ENCODE results near the gene LGR5. TPM values are rescaled to one million over a fixed set of nuclear protein-coding genes. Genes with fewer than 3 reads are reported as not detected.

Gene LGR5
- total and polyA plus RNA-seq, 2 of the 13 experiments (the other 11 are each of a cell fraction or from before 2014, with no cell fraction given) = 37.0 to 121 TPM

GRCh38 chr12:71551529-71551928, 111.9 kb downstream of the LGR5 start (continued):
- TF ChIP-seq, protein P1, sequence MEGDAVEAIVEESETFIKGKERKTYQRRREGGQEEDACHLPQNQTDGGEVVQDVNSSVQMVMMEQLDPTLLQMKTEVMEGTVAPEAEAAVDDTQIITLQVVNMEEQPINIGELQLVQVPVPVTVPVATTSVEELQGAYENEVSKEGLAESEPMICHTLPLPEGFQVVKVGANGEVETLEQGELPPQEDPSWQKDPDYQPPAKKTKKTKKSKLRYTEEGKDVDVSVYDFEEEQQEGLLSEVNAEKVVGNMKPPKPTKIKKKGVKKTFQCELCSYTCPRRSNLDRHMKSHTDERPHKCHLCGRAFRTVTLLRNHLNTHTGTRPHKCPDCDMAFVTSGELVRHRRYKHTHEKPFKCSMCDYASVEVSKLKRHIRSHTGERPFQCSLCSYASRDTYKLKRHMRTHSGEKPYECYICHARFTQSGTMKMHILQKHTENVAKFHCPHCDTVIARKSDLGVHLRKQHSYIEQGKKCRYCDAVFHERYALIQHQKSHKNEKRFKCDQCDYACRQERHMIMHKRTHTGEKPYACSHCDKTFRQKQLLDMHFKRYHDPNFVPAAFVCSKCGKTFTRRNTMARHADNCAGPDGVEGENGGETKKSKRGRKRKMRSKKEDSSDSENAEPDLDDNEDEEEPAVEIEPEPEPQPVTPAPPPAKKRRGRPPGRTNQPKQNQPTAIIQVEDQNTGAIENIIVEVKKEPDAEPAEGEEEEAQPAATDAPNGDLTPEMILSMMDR (CRISPR knock-in tag; IDR thresholded peaks at IDR 0.05) = peak; percentile 34
- TF ChIP-seq, protein P2, sequence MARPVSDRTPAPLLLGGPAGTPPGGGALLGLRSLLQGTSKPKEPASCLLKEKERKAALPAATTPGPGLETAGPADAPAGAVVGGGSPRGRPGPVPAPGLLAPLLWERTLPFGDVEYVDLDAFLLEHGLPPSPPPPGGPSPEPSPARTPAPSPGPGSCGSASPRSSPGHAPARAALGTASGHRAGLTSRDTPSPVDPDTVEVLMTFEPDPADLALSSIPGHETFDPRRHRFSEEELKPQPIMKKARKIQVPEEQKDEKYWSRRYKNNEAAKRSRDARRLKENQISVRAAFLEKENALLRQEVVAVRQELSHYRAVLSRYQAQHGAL (CRISPR knock-in tag; IDR thresholded peaks at IDR 0.05; ENCODE audit: not compliant biosample characterization) = no peak
- TF ChIP-seq STAG1 (CRISPR knock-in tag; IDR thresholded peaks at IDR 0.05) (peak; percentile 60), HOXA9 (CRISPR knock-in tag; IDR thresholded peaks at IDR 0.05; ENCODE audit: borderline replicate concordance) (no peak)
- TF ChIP-seq, protein P3, sequence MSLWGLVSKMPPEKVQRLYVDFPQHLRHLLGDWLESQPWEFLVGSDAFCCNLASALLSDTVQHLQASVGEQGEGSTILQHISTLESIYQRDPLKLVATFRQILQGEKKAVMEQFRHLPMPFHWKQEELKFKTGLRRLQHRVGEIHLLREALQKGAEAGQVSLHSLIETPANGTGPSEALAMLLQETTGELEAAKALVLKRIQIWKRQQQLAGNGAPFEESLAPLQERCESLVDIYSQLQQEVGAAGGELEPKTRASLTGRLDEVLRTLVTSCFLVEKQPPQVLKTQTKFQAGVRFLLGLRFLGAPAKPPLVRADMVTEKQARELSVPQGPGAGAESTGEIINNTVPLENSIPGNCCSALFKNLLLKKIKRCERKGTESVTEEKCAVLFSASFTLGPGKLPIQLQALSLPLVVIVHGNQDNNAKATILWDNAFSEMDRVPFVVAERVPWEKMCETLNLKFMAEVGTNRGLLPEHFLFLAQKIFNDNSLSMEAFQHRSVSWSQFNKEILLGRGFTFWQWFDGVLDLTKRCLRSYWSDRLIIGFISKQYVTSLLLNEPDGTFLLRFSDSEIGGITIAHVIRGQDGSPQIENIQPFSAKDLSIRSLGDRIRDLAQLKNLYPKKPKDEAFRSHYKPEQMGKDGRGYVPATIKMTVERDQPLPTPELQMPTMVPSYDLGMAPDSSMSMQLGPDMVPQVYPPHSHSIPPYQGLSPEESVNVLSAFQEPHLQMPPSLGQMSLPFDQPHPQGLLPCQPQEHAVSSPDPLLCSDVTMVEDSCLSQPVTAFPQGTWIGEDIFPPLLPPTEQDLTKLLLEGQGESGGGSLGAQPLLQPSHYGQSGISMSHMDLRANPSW (CRISPR knock-in tag; IDR thresholded peaks at IDR 0.05; ENCODE audit: borderline replicate concordance) = no peak
